Prostate gland (tissue), 2 donors: ENCODE data around the gene LPIN1. TPM values are rescaled to one million over a fixed set of nuclear protein-coding genes. Genes with fewer than 3 reads are reported as not detected.

ENCODE experiments used
- DNase-seq: peaks from one replicate; pipeline ENCODE4 v3.0.0-alpha.2; 2019; ENCODE audit warnings: low spot score
- H3K27ac ChIP-seq, 2 donors: fragments of 200-600 bp; sonication (generic); 2 replicates each; pipeline ENCODE4 v1.5.1; 2017 to 2019
- H3K27me3 ChIP-seq: fragments of 200-600 bp; sonication (generic); replicated peaks from 2 replicates; pipeline ENCODE4 v1.5.1; 2019; ENCODE audit not compliant: insufficient read depth
- H3K36me3 ChIP-seq, 2 donors: fragments of 200-600 bp; sonication (generic); 1 replicate in 1 of 2; 2 replicates in 1 of 2; pipeline versions ENCODE4 v1.5.1 to v1.8.1; 2017 to 2019
- H3K4me1 ChIP-seq: fragments of 200-600 bp; sonication (generic); replicated peaks from 2 replicates; pipeline ENCODE4 v1.5.1; 2019
- H3K4me3 ChIP-seq, 2 donors: fragments of 200-600 bp; sonication (generic); 2 replicates each; pipeline ENCODE4 v1.5.1; 2017 to 2019
- H3K9me3 ChIP-seq: fragments of 200-600 bp; sonication (generic); 2 replicates; pipeline ENCODE4 v1.5.1; 2017
- POLR2A ChIP-seq: fragments of 450-650 bp; IDR thresholded peaks from one replicate; pipeline ENCODE4 v1.6.1; 2016; ENCODE audit warnings: antibody characterized with exemption, mild to moderate bottlenecking
- POLR2AphosphoS5 ChIP-seq: sonication (generic); formaldehyde crosslinking; IDR thresholded peaks from one replicate; pipeline ENCODE4 v1.6.1; 2017; ENCODE audit warnings: antibody characterized with exemption
- WGBS: methylation state at CpG from one replicate; pipeline ENCODE4 v1.1.5; 2018; 5-methylcytosine and 5-hydroxymethylcytosine counted together
- intact Hi-C: fragments of 100-400 bp; cut with DNase I; formaldehyde crosslinking; loops from one replicate; pipeline ENCODE4 v1.14.2; 2022
- total RNA-seq, 2 donors: library from RNA; depleted of rRNA; stranded (reverse); fragments of >200 nt; gene quantifications; one replicate each; pipeline ENCODE4 v1.1.0, GENCODE V29; 2016
- TF ChIP-seq, protein P1 (sequence below), 4 experiments: fragments of 200-600 bp in 2 of 4; fragments of 450-650 bp in 2 of 4; sonication (generic) in 2 of 4; IDR thresholded peaks; 1 replicate in 3 of 4; 2 replicates in 1 of 4; pipeline ENCODE4 v1.5.1; 2016 to 2019; ENCODE audit warnings: antibody characterized with exemption in 4 of 4, mild to moderate bottlenecking in 2 of 4, moderate library complexity in 2 of 4

Gene LPIN1
- total RNA-seq, 2 donors from 2014 or later, result 18.2 to 57.1 TPM

DNA sequence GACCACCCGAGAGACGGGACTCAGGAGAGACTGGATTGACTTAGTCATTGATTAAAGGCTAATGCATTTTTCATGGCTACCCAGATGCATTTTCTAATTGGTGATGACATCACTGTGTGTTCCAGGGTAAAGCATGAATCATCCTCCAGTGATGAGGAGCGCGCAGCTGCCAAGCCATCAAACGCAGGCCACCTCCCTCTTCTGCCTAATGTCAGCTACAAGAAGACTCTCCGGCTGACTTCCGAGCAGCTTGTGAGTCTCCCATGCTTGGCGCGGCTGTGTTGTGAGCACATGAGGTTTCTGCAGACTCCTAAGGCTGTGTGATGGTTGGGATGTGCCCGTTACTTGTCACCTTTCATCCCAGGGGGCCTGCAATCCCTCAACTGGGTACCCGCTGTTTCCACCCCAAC is 56.4 kb downstream of the LPIN1 start:
- no peaks in the 10 kb centered on the region for H3K27me3 ChIP-seq
- H3K27ac ChIP-seq, result no peak overlapping the region
- intact Hi-C loops, result no loop called here
- H3K9me3 ChIP-seq, result no peaks in the 10 kb centered on the region
- DNase-seq, result no peak
- no peaks in the 10 kb centered on the region for H3K4me1 ChIP-seq
- TF ChIP-seq POLR2AphosphoS5 (no peak), POLR2A (no peak)
- TF ChIP-seq, protein P1, sequence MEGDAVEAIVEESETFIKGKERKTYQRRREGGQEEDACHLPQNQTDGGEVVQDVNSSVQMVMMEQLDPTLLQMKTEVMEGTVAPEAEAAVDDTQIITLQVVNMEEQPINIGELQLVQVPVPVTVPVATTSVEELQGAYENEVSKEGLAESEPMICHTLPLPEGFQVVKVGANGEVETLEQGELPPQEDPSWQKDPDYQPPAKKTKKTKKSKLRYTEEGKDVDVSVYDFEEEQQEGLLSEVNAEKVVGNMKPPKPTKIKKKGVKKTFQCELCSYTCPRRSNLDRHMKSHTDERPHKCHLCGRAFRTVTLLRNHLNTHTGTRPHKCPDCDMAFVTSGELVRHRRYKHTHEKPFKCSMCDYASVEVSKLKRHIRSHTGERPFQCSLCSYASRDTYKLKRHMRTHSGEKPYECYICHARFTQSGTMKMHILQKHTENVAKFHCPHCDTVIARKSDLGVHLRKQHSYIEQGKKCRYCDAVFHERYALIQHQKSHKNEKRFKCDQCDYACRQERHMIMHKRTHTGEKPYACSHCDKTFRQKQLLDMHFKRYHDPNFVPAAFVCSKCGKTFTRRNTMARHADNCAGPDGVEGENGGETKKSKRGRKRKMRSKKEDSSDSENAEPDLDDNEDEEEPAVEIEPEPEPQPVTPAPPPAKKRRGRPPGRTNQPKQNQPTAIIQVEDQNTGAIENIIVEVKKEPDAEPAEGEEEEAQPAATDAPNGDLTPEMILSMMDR (IDR thresholded peaks at IDR 0.05), result no peak
- WGBS, result 91% methylated on average over 11 of the region's 11 CpGs
- H3K36me3 ChIP-seq, result peaks cover 11 to 14% of the 10 kb centered on the region in 2 donors
- H3K4me3 ChIP-seq, result no peak overlapping the region

DNA sequence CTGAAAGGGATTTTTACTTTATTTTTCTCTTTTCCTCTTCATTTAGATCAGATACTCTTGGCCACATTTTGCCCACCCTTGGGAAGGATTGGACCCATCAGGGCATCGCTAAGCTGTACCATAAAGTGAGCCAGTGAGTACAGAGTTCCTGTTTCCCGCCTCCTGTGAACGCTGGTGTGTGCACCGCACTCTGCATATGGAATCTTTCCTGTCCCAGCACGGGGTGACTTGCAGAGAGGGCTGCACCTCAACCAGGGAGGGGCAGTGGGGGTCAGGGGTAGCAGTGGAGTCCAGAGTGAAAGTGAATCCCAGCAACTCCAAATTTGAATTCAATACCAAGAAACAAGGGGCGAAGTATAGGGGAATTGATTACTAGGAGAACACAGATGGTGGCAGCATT is 58.6 kb downstream of the LPIN1 start:
- no peaks in the 10 kb centered on the region for H3K9me3 ChIP-seq
- TF ChIP-seq, protein P1 (IDR thresholded peaks at IDR 0.05), result no peak
- TF ChIP-seq POLR2AphosphoS5, result no peak
- TF ChIP-seq POLR2A, result no peak
- no peaks in the 10 kb centered on the region for H3K4me1 ChIP-seq
- H3K27me3 ChIP-seq, result no peaks in the 10 kb centered on the region
- H3K4me3 ChIP-seq, result no peak overlapping the region
- H3K36me3 ChIP-seq, result peaks cover 11 to 14% of the 10 kb centered on the region in 2 donors
- no peak overlapping the region for H3K27ac ChIP-seq
- intact Hi-C loops, result no loop called here
- DNase-seq, result no peak
- 98% methylated on average over 6 of the region's 6 CpGs for WGBS

GRCh38 chr2:11805920-11806319 is 59.5 kb downstream of the LPIN1 start:
- Histone ChIP-seq H3K9me3 (no peaks in the 10 kb centered on the region), H3K27ac (no peak overlapping the region), H3K4me1 (no peaks in the 10 kb centered on the region), H3K36me3 (peaks cover 11 to 14% of the 10 kb centered on the region in 2 donors), H3K4me3 (no peak overlapping the region), H3K27me3 (no peaks in the 10 kb centered on the region)
- WGBS, result 97% methylated on average over 6 of the region's 6 CpGs
- intact Hi-C loops, result no loop called here
- TF ChIP-seq, protein P1 (IDR thresholded peaks at IDR 0.05), result no peak
- DNase-seq, result no peak

- Histone ChIP-seq H3K9me3 (no peaks in the 10 kb centered on the region), H3K4me3 (no peak overlapping the region), H3K36me3 (peaks cover 11 to 14% of the 10 kb centered on the region in 2 donors), H3K27ac (no peak overlapping the region), H3K4me1 (no peaks in the 10 kb centered on the region), H3K27me3 (no peaks in the 10 kb centered on the region)
- DNase-seq, result no peak
- TF ChIP-seq POLR2AphosphoS5 (no peak), POLR2A (no peak)
- intact Hi-C loops, result no loop called here
- 84% methylated on average over 11 of the region's 11 CpGs for WGBS
These were observed 61.0 kb downstream of the LPIN1 start for GRCh38 chr2:11807156-11808015.

- WGBS, result 97% methylated on average over 8 of the region's 8 CpGs
- H3K9me3 ChIP-seq, result no peaks in the 10 kb centered on the region
- DNase-seq, result no peak
- H3K27ac ChIP-seq, result no peak overlapping the region
- no peaks in the 10 kb centered on the region for H3K27me3 ChIP-seq
- TF ChIP-seq, protein P1 (IDR thresholded peaks at IDR 0.05), result no peak
- no peak for TF ChIP-seq POLR2AphosphoS5
- no peak for TF ChIP-seq POLR2A
- intact Hi-C loops, result no loop called here
- H3K4me1 ChIP-seq, result no peaks in the 10 kb centered on the region
- no peak overlapping the region for H3K4me3 ChIP-seq
- peaks cover 11 to 14% of the 10 kb centered on the region in 2 donors for H3K36me3 ChIP-seq
These were observed 61.6 kb downstream of the LPIN1 start for GRCh38 chr2:11808016-11808400.
